Skeletal muscle cell (primary cell): ENCODE data around the gene PPM1H.
"Not testable (repeated sequence)": the region's sequence is repeated elsewhere in the genome, so short reads cannot be mapped to it uniquely, and the experiment has no call there.

Experiments used
- DNase-seq: peaks from one replicate; pipeline ENCODE4 v3.0.0-alpha.2; 2010; ENCODE audit warnings: low read depth
- H3K4me3 ChIP-seq: 2 replicates; pipeline ENCODE4 v1.5.1; 2011; ENCODE audit warnings: low read depth, mild to moderate bottlenecking, control low read depth, low read length, moderate library complexity

Gene PPM1H

DNA sequence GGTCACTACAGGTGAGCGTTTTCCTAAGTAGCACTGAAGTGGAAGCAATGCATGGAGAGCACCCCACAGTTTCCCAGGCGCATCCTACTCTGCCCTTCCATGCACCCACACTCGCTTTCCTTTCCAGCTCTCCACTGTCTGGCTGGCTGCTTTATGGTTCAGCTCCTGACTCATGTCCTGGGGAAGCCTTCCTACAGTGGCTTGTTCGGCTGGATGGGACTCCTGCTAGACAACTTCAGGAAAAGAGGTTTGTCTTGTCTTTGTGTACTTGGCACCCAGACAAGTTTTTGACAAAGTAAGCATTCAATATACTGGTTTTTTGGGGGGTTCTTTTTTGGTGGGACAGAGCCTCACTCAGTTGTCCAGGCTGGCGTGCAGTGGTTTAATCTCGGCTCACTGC, 21.6 kb downstream of the PPM1H start:
- H3K4me3 ChIP-seq = no peak overlapping the region

DNA sequence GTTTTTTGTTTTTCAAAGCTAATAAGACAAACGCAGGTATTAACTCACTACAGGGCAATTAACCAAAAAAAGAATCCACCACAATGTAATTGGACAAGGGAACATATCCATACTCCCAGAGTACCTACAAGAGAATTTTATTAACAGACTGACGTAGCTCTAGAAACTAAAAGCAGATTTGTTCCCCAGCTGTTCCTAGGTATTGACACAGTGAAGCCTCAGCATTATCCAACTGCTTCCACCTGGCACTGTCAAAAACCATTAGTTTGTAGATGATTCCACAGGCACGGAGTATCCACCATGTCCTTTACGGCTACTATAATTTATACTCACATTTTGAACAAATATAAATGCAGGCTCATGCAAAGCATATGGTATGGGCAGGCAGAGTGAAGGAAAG, 22.3 kb downstream of the PPM1H start:
- H3K4me3 ChIP-seq = no peak overlapping the region
- no peak for DNase-seq

More for the DNA sequence above, 21.6 kb downstream of the PPM1H start:
- DNase-seq = no peak

DNA sequence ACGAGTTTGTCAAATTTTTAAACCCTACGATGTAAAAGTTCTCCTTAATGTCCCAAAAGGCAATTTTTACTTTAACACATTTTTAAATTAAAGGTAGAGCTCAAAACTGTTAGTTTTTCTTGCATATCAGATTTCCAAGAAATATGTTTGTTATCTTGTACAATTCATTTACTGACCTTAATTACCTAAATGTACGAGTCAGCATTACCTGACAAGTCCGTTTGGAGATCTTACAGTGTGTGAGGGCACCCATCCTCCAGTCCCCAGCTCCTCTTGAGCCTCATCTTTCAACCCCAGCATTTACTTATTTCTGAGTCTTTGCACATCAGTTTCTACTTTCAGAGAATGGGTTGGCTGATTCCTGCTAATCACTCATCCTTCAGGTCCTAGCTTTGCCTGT, 23.7 kb downstream of the PPM1H start:
- H3K4me3 ChIP-seq = no peak overlapping the region
- no peak for DNase-seq

DNA sequence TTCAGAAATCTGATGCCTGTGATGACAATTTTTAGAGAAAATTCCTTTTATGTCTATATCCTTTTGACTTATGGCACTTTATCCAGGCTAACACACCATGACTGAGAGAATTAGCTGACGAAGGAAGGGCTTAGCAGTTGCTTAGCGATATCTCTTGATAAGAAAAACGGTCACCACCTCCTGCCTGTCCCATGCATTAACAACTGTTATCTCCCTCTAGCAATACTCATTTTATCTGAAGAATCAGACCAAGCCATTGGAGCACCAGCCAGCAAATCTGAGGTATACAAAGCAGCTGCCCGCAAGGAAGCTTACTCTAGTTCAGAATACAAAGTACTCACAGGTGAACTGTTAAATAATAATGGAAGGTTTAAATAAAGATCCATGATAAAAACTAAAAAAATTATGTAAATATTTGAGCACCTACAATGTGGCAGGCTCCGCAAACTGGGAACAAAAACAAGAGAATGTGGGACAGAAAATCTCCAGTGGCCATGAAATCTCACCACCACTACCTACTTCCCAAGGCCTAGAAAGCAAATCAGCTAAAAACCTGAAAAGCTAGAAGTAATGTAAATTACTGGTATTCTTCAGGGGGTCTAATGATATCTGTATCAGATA, 24.3 kb downstream of the PPM1H start:
- no peak for DNase-seq
- H3K4me3 ChIP-seq = no peak overlapping the region

DNA sequence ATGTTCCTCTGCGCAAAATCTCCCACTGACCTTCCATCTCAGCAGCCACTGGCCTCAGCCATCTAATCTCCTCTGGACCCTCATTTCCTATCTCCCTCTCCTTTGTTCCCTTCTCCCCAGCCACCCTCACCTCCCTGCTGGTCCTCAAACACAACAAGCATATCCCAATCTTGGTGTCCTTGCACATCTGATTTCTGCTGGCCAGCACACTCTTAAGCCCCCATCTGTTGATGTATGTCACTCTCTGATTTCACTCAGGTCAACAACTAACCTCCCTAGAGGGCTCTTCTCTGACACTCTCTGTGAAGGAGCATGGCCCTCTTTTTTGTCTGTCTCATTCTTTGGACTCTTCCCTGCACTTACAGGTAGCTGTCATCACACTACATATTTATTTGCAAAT, 25.6 kb downstream of the PPM1H start:
- no peak overlapping the region for H3K4me3 ChIP-seq
- no peak for DNase-seq

DNA sequence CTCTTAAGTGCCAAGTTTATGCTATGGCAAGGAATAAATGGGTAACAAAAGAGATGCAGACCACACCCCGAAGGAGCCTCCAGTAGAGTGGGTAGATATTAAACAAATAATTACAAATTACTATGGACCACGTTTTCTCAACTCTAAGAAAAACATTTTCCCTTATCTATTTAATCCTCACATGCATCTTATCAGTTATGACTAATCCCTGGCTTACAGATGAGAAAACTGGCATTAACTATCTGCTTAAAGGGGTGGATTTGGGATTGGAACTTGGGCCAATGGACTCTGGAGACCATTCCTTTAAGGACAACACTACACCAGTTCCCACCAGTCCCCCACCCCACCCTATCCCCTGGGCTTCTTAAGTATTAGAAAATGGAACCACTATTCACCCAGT, 26.3 kb downstream of the PPM1H start:
- no peak for DNase-seq
- no peak overlapping the region for H3K4me3 ChIP-seq

DNA sequence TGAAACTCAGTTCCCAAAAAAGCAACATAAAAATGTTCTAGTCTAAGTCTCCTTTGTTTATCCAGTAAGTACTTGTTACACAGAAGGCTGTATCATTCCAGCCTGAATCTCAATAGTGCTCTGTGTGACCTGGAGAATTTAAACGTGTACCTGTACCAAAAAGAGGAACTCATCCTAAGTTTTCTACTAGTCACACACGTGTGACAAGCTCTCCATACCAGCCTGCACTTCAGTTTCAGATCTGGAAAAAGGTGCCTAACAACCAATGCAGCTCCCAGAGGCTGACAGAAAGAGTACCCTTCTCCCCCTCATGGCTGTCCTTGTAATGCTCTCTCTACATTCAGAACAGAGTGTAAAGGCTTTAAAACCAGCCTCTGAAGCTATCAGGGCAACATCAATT, 27.4 kb downstream of the PPM1H start:
- no peak overlapping the region for H3K4me3 ChIP-seq
- no peak for DNase-seq

DNA sequence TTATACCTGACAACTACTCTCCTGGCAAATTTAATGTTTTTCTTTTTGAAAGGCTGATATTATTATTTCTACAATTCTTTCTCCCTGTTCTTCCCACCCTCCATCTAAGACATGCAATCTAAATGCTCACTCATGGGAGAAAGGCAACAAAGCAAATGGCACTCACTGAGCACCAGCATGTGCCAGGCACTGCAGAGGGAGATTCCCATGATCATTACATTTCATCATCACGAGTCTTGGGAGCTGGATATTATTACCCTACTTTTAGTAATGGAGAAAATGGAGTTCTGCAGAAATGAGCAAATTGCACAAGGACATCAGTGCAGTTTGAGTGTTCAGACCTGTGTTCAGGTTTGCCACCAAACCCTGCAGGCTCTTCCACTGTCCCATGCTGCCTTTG, 27.9 kb downstream of the PPM1H start:
- H3K4me3 ChIP-seq = no peak overlapping the region
- no peak for DNase-seq

DNA sequence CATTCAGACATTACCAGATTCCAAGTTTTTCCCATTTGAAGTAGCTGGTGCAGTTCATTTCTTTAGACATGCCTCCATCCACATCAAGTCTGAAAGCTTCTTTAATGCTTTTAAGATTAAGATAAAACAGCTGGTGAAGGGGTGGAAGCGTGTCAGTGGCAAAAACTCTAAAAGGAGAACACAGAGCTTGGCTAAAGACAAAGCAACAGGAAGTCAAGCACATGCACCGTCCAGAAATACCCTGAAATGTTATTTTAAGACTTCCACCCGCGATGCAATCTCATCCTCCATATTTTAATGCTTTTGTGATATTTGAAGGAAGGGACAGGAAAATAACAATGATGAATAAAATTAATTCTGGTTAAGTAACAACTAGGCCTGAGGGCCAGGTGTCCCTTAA, 31.8 kb downstream of the PPM1H start:
- no peak overlapping the region for H3K4me3 ChIP-seq
- no peak for DNase-seq

DNA sequence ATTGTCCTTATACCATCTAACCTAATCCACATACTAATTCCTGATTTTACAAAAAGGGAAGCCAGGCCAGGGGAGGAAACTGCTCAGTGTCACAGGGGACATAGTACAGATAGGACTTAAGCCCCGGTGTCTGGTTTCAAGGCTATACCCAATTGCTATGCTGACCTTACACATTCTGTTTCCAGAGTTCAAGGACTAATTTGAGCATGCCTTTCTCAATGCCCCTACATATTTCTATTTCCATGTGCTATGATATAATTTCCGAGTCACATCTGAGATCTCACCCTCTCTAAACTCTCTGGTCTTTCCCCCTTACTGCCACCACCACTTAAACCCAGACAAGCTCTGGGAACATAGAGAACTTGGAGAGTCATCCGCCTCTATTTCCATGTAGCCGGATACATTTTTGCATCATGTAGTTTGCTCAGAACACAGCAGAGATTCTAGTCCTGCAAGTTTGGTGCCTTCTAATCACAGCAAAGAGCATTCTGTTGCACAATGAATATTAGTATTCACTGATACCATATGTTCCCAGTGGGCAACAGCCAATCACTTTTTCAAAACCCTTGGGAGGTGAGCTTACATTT, 34.2 kb downstream of the PPM1H start:
- DNase-seq = peak; percentile 25

DNA sequence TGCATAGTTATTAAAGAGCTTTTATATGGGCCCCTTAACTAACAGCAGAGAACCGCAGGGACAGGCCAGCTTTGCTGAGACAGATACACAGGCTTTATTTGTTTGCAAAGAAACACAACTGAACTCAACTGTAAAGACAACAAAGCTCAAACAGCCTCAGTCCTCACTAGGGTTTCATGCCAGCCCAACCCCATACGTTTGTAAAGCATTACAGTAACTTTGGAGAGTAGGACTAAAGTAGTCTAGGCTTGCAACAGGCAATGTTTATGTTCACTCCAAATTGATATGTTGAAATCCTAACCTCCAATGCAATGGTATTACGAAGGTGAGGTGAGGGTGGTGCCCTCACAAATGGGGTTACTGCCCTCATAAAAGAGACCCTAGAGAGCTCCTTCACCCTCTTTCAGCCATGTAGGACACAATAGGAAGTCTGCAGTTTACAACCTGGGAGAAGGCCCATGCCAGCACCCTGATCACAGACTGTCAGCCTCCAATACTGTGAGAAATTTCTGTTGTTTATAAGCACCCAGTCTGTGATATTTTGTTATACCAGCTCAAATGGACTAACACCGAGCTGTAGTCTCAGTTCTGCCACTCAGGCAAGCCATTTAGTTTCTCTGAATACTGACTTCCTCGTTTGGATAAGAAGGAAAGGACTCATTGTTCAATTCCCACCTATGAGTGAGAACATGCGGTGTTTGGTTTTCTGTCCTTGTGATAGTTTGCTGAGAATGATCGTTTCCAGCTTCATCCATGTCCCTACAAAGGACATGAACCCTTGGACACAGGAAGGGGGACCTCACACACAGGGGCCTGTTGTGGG, 35.2 kb downstream of the PPM1H start:
- no peak overlapping the region for H3K4me3 ChIP-seq
- DNase-seq = no peak

More for the DNA sequence above, 34.2 kb downstream of the PPM1H start:
- no peak overlapping the region for H3K4me3 ChIP-seq

DNA sequence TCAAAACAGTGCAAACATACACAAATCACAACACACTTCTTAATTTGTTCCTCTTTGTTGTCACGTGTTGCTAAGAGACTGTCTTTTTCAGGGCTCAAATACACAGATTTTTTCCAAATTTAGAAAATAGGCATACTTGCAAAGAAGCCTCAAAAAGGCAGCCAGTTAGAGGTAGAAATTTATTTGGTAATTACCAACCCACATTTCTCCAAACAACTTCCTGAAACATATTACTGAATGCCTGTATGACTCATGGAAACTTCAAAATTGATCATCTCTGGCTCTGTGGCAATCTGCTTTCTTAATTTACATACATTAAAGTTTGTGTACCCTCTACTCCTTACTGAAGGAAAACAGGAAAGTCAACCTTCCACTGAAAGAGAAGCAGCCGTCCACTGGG, 36.4 kb downstream of the PPM1H start:
- H3K4me3 ChIP-seq = no peak overlapping the region
- no peak for DNase-seq

DNA sequence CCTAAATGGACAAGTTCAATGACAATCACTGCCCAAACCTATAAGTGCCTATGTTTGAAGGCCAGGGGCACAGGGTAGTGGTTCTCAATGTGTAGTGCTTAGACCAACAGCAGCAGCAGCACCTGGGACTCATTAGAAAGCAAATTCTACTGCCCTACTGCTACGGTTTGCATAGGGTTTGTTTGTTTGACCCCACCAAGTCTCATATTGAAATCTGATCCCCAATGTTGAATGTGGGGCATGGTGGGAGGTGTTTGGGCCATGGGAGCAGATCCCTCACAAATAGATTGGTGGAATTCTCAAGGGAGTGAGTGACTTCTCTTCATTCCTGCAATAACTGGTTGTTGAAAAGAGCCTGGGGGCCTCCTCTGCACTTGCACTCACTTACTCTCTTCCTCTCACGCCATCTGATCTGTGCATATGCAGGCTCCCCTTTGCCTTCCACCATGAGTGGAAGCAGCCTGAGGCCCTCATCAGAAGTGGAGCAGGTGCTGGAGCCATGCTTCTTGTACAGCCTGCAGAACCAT, 39.5 kb downstream of the PPM1H start:
- no peak for DNase-seq
- H3K4me3 ChIP-seq = no peak overlapping the region

DNA sequence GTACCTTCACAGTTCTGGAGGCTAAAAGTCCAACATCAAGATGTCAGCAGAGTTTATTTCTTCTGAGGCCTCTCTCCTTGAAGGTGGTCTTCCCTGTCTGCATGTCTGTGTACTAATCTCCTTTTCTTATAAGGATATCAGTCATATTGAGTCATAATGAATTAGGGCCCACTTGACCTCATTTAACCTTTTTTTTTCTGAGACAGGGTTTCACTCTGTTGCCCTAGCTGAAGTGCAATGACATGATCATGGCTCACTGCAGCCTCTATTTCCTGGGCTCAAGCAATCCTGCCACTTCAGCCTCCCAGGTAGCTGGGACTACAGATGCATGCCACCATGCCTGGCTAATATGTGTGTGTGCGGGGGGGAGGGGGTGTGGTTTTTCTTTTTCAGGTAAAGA, 41.7 kb downstream of the PPM1H start:
- DNase-seq = no peak
- H3K4me3 ChIP-seq = no peak overlapping the region

DNA sequence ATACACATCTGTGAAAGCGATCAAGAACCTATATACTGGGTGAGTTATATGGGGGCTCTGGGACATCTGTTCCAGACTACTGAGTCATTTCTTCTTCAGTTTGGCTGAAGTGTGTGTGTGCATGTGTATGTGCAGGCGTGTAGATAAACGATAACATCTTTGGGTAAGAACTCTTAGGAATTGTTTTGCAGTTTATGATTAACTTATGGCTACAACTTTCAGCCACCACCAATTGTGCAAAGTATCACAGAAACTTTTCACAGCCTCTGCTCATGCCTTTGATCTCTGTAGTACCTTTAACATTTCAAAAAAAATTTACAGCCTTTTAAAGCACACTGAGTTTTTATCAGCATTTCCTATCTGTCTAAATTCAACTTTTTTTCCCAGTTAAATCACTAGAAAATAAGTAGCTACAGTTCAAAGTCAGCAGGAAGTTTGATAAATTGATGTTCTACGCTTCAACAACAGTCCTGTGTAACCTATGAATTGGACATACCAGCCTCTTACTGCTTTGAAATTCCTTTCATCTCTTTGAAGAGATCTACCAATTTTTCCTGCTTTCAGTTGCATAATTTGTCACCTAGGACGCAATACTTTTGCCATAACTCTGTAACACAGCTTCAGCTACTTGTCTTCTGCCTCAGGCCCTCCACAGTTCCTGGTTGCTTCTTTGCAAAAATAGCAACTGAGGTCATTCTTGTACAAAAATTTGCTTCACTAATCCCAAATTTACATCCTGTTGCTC, 43.0 kb downstream of the PPM1H start:
- H3K4me3 ChIP-seq = no peak overlapping the region
- no peak for DNase-seq

DNA sequence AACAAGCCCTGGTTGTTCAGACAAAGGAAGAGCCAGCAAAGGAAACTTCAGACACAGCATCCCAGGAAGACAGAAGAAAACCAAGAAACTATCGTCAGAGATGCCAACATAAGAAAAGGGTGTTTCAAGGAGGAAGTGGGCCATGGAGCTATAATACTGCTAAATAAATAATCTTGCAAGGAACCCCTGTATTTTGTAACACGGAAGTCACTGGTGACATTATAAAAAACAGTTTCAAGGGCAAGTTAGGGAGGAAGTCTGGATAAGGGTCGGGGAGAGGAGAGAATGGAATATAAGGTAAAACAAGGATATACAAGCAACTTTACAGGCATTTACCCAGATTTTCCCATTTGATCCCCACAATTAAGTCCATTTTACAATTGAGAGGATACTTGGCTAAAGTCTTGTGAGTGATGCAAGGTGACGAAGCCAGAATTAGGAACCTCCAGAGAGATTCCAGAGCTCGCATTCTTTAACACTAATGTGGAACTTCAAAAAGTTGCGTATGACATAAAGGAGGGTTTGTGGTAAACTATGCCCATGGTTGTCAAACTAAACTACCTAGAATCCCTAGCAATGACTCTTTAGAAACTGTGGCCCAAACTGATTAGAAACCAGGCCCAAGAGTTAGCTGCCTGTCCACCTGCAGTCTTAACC, 46.4 kb downstream of the PPM1H start:
- no peak for DNase-seq
- H3K4me3 ChIP-seq = no peak overlapping the region

DNA sequence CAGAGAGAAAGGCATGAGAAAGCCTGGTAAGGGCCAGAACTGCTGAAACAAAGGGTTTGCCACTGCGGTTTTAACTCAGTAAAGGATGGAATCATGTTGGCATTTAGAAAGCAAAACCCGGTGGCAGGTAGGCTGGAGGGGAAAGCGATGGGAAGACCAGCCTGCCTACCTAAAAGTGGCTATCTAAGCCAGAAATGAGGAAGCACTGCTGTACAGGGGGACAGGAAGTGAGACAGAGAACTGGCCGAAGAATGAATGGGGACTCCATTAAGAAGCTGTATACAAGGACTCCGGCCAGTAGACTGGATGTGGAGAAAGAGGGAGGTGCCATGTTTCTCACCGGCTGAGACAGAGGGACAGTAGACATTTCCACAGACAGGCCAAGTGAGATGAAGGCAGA, 48.2 kb downstream of the PPM1H start:
- no peak overlapping the region for H3K4me3 ChIP-seq

DNA sequence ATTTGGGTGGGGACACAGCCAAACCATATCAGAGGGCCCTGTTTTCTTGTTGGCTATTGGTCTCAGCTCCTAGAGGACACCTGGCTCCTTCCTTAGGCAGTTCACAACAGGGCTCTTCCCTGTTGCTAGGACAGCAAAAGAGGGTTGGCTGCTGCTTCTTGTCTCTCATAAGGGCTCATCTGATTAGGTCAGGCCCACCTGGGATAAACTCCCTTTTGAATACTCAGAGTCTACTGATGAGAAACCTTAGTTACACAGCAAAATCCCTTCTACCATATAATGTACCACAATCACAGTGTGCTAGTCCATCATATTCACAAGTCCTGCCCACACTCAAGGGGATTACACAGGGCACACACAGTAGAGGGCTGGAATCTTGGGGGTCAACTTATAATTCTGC, 49.7 kb downstream of the PPM1H start:
- no peak overlapping the region for H3K4me3 ChIP-seq
- no peak for DNase-seq

More for the DNA sequence above, 48.2 kb downstream of the PPM1H start:
- no peak for DNase-seq

DNA sequence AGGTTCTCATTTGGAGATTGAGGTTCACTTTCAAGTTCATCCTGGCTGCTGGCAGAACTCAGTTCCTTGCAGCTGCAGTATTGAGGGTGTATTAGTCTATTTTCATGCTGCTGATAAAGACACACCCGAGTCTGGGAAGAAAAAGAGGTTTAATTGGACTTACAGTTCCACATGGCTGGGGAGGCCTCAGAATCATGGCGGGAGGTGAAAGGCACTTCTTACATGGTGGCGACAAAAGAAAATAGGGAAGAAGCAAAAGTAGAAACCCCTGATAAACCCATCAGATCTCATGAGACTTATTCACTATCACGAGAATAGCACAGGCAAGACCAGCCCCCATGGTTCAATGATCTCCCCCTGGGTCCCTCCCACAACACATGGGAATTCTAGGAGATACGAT, 50.1 kb downstream of the PPM1H start:
- DNase-seq, H3K4me3 ChIP-seq: not testable (repeated sequence)
